GM18502 (cell line): ENCODE results near the gene CYS1.
"Not testable (repeated sequence)": the region's sequence is repeated elsewhere in the genome, so short reads cannot be mapped to it uniquely, and the experiment has no call there.

Experiments
- ATAC-seq: cut with Tn5 transposase; IDR thresholded peaks from one replicate; pipeline ENCODE4 v1.9.1; 2021; ENCODE audit warnings: mild to moderate bottlenecking; ENCODE audit not compliant: unreplicated experiment, poor library complexity

CYS1 gene

DNA sequence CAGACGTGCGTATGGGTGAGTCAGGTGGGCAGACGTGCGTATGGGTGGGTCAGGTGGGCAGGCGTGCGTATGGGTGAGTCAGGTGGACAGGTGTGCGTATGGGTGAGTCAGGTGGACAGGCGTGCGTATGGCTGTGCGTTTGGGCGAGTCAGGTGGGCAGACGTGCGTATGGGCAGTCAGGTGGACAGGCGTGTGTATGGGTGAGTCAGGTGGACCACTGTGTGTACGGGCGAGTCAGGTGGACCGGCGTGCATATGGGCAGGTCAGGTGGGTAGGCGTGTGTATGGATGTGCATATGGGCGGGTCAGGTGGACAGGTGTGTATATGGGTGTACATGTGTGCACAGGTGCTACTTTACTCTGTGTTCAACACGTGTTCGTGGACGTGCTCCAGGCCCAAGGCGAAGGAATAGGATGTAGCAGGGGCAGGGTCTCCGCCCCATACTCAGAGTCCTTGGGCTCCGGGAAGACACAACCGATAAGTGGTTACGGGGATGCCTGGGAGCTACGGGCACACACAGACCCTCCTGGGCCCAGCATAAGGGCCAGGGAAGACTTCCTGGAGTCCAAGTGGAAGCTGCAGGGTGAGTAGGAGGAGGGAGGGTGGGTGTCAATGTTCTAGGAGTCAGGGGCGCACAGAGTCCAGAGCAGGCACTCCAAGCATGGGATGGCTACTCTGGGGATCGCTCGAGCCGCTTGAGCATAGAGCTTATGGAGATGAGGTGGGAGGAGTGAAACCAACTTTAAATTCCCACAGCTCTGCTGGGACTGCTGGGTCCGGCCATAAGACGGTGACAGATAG lies 64.0 kb downstream of the CYS1 start:
- no peak for ATAC-seq

DNA sequence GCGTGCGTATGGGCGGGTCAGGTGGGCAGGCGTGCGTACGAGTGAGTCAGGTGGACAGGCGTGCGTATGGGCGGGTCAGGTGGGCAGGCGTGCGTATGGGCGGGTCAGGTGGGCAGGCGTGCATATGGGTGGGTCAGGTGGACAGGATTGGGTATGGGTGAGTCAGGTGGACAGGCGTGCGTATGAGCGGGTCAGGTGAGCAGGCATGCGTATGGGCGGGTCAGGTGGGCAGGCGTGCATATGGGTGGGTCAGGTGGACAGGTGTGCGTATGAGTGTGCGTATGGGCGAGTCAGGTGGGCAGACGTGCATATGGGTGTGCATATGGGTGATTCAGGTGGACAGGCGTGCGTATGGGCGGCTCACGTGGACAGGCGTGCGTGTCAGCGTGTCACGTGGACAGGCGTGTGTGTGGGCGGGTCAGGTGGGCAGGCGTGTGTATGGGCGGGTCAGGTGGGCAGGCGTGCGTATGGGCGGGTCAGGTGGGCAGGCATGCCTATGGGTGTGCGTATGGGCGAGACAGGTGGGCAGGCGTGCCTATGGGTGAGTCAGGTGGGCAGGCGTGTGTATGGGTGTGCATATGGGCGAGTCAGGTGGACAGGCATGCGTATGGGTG lies 64.7 kb downstream of the CYS1 start:
- ATAC-seq: not testable (repeated sequence)

DNA sequence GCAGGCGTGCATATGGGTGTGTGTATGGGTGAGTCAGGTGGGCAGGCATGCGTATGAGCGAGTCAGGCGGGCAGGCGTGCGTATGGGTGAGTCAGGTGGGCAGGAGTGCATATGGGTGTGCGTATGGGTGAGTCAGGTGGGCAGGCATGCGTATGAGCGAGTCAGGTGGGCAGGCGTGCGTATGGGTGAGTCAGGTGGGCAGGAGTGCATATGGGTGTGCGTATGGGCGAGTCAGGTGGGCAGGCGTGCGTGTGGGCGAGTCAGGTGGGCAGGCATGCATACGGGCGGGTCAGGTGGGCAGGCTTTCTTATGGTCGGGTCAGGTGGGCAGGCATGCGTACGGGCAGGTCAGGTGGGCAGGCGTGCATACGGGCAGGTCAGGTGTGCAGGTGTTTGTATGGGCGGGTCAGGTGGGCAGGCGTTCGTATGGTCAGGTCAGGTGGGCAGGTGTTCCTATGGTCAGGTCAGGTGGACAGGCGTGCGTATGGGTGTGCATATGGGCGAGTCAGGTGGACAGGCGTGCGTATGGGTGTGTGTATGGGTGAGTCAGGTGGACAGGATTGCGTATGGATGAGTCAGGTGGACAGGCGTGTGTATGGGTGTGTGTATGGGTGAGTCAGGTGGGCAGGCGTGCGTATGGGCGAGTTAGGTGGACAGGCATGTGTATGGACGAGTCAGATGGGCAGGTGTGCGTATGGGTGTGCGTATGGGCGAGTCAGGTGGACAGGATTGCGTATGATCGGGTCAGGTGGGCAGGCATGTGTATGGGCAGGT lies 65.6 kb downstream of the CYS1 start:
- no peak for ATAC-seq

DNA sequence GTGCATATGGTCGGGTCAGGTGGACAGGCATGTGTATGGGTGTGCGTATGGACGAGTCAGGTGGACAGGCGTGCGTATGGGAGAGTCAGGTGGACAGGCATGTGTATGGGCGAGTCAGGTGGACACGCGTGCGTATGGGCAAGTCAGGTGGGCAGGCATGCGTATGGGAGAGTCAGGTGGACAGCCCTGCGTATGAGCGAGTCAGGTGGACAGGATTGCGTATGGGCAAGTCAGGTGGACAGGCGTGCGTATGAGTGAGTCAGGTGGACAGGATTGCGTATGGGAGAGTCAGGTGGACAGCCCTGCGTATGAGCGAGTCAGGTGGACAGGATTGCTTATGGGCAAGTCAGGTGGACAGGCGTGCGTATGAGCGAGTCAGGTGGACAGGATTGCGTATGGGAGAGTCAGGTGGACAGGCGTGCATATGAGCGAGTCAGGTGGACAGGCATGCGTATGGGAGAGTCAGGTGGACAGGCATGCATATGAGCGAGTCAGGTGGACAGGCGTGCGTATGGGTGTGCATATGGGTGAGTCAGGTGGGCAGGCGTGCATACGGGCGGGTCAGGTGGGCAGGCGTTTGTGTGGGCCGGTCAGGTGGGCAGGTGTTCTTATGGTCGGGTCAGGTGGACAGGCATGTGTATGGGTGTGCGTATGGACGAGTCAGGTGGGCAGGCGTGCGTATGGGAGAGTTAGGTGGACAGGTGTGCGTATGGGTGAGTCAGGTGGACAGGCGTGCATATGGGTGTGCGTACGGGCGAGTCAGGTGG lies 66.4 kb downstream of the CYS1 start:
- ATAC-seq: not testable (repeated sequence)

DNA sequence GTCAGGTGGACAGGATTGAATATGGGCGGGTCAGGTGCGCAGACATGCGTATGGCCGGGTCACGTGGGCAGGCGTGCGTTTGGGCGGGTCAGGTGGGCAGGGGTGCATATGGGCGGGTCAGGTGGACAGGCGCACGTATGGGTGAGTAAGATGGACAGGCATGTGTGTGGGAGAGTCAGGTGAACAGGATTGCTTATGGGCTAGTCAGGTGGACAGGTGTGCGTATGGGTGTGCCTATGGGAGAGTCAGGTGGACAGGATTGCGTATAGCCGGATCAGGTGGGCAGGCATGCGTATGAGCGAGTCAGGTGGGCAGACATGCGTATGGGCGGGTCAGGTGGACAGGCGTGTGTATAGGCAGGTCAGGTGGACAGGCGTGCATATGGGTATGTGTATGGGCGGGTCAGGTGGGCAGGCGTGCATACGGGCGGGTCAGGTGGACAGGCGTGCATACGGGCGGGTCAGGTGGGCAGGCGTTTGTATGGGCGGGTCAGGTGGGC lies 67.2 kb downstream of the CYS1 start:
- no peak for ATAC-seq

GRCh38 chr2:10012366-10012962 lies 67.7 kb downstream of the CYS1 start:
- ATAC-seq: not testable (repeated sequence)

- ATAC-seq: not testable (repeated sequence)
Measured at GRCh38 chr2:10011606-10012325, 68.4 kb downstream of the CYS1 start.

- not testable (repeated sequence) for ATAC-seq
Measured at GRCh38 chr2:10010861-10011605, 69.2 kb downstream of the CYS1 start.

DNA sequence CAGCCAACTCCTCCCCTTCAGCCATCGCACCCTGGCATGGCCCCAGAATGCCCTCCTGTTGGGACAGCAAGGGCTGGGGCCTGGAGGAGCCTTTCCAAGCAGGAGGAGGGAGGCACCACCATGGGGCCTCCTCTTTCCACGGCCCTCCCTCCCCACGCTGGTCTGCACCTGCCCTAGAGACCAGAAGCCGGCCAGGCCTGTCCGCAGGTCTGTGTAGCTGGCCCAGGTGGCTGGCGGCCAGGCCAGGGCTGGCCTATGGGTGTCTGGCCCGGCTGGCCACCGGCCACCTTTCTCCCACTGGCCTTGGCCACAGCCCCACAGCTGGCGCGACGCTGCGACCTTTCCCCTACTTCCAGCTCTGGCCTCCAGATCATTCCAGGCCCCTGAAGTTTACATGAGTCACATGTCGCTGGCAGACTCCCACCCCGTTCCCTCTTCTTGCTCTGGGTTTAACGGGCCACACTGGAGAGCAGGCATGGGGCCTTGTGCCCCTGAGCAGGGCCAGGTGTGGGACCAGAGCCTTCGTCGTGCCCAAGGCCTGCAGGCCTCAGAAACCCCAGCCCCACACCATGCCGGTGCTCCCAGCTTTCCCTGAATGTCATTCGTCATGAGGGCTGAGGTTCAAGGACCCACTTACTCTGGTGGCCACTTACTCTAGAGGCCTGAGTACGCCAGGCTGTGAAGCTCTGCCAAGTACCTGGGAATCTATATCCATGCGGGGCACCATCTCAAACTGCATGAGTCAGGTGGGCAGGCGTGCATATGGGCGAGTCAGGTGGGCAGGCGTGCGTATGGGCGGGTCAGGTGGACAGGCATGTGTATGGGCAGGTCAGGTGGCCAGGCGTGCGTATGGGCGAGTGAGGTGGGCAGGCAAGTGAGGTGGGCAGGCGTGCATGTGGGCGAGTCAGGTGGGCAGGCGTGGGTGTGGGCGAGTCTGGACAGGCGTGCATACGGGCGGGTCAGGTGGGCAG lies 70.1 kb downstream of the CYS1 start:
- ATAC-seq: no peak

GRCh38 chr2:10009271-10009810 lies 70.9 kb downstream of the CYS1 start:
- no peak for ATAC-seq

DNA sequence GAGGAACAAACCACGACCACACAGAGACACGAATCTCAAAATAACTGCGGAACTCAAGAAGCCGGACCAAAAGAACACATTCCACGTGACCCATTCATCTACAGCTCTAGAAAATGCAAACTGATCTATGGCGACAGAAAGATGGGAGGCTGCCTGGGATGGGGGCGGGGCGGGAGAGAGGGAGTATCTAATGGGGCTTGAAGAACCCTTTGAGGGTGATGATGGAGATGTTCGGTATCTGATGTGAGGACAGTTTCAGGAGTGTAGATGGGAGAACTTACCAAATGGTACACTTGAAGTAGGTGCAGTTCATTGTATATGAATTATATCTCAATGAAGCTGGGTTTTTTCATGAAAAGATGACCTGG lies 71.4 kb downstream of the CYS1 start:
- no peak for ATAC-seq

DNA sequence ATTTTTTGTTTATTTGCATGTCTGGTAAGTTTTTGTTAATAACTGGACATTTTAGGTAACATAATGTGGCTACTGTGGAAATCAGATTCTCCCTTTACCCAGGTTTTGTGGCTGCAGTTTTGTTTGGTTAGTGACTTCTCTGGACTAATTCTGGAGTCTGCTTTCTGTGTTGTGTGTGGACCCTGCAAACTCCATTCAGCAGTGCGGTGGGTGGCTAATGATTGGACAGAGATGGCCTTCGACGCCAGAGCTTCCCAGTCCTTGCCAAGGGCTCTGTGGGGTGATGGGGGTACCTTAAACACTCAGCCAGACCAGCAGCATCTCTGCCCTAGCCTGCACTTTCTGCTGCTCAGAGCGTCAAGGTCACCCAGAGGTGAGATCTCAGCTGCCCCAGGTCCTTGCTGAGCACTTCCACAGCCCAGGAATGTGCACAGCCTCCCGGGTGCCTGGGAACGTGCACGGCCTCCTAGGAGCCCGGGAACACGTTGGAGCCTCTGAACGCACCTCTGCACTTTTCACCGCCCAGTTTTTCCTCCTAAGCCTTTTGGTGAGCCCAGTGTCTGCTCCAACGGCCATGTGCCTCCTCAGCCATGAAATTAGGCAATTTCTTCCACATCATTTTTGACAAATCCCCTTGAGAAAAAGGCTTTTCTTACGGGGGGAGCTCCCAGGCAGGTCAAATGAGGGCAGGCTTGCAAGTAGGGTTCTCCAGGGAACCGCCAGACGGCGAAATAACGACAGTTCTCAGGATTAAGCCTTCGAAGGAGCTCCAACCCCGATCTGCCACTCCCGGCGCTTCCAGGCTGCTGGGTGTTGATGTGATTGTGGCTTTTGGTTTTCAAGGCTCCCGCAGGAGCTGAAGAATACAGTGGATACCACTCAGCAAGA lies 72.0 kb downstream of the CYS1 start:
- no peak for ATAC-seq

- ATAC-seq: no peak
Measured at GRCh38 chr2:10007435-10007834, 72.8 kb downstream of the CYS1 start.
